Heart left ventricle (tissue), 16 donors: ENCODE measurements around the gene SNCA. TPM values are rescaled to one million over a fixed set of nuclear protein-coding genes. Genes with fewer than 3 reads are reported as not detected.

Experiments used
- ATAC-seq, 4 donors: fragments of 200-7000 bp; cut with Tn5 transposase; one replicate each; pipeline ENCODE4 v1.9.1; 2020 to 2022; ENCODE audit warnings: moderate library complexity in 4 of 4, mild to moderate bottlenecking in 3 of 4, moderate number of reproducible peaks in 1 of 4
- DNase-seq, 5 donors: peaks; one replicate each; pipeline ENCODE4 v3.0.0-alpha.2; 2020
- H3K27ac ChIP-seq, 12 donors: fragments of 200-600 bp; sonication (generic) in 4 of 12; one replicate each; pipeline versions ENCODE4 v1.5.0 to v1.8.0; 2016 to 2022; ENCODE audit warnings: mild to moderate bottlenecking in 2 of 12
- H3K27me3 ChIP-seq, 9 donors: fragments of 200-600 bp; sonication (generic) in 2 of 9; one replicate each; pipeline versions ENCODE4 v1.5.1 to v1.8.0; 2016 to 2022; ENCODE audit warnings: mild to moderate bottlenecking in 3 of 9
- H3K36me3 ChIP-seq, 9 donors: fragments of 200-600 bp; sonication (generic) in 2 of 9; one replicate each; pipeline versions ENCODE4 v1.5.0 to v1.8.0; 2018 to 2022; ENCODE audit warnings: mild to moderate bottlenecking in 2 of 9
- H3K4me1 ChIP-seq, 12 donors: fragments of 200-600 bp; sonication (generic) in 4 of 12; one replicate each; pipeline versions ENCODE4 v1.5.0 to v1.8.0; 2016 to 2022; ENCODE audit warnings: mild to moderate bottlenecking in 3 of 12
- H3K4me3 ChIP-seq, 12 donors: fragments of 200-600 bp; sonication (generic) in 4 of 12; one replicate each; pipeline versions ENCODE4 v1.5.0 to v1.8.0; 2017 to 2022; ENCODE audit warnings: mild to moderate bottlenecking in 9 of 12, moderate library complexity in 4 of 12
- H3K9me3 ChIP-seq, 12 donors: fragments of 200-600 bp; sonication (generic) in 4 of 12; one replicate each; pipeline versions ENCODE4 v1.5.0 to v1.8.0; 2016 to 2022; ENCODE audit warnings: mild to moderate bottlenecking in 1 of 12
- POLR2A ChIP-seq, 2 donors: fragments of 450-650 bp; IDR thresholded peaks; one replicate each; pipeline ENCODE4 v1.6.1; 2017; ENCODE audit warnings: antibody characterized with exemption in 2 of 2, mild to moderate bottlenecking in 2 of 2, moderate library complexity in 2 of 2
- WGBS, 4 donors: extraction: QIAGEN DNeasy Blood & Tissue Kit in 2 of 4; methylation state at CpG; one replicate each; pipeline versions ENCODE4 v1.1.5 to v1.1.7; 2013 to 2018; 5-methylcytosine and 5-hydroxymethylcytosine counted together
- intact Hi-C, 10 donors: fragments of 100-400 bp; cut with DNase I; formaldehyde crosslinking; loops; one replicate each; pipeline versions ENCODE4 v1.11.1 to v1.14.2; 2022
- polyA plus RNA-seq, 2 donors: library from polyadenylated mRNA; stranded (reverse); fragments of 200-250 nt; gene quantifications; one replicate each; pipeline ENCODE4 v1.2.3, GENCODE V29; 2013
- total RNA-seq, 9 donors: library from RNA; depleted of rRNA in 2 of 9; stranded (reverse); fragments of >200 nt in 2 of 9; fragmentation: NEBNext Ultra II Directional in 3 of 9; extraction: Animal tissue kit (Norgen Biotek cat#: 25700) in 3 of 9; gene quantifications; one replicate each; pipeline versions ENCODE4 v1.1.0 to v1.2.4, GENCODE V29; 2016 to 2023
- TF ChIP-seq, protein P1 (sequence below), 12 donors: fragments of 200-600 bp; sonication (generic) in 4 of 12; IDR thresholded peaks; one replicate each; pipeline versions ENCODE4 v1.5.0 to v1.8.0; 2018 to 2022; ENCODE audit warnings: antibody characterized with exemption in 12 of 12, mild to moderate bottlenecking in 5 of 12
- donor health status: ischemic (EF 13 %, LVEDD 7.1; RV severe dilation, severe dysfunction).
- donor health status: healthy with polysubstance abuse.
- donor health status: DM: no; HTN: yes; CAD: no.
- donor health status: DM: no; HTN: no; CAD: no.
- donor health status: ischemic (EF 25% LVEDD 6.9; RV normal size, moderate dysfunction).
- donor health status: ischemic (EF 25% LVEDD 5.7; RV mildly dilated, moderate dysfunction).
- donor health status: healthy.
- donor health status: DM: yes; HTN: yes; CAD: no.
- donor health status: ischemic (EF 35%, LVEDD 5.7; RV mildly dilated, moderate dysfunction).
- donor health status: nonischemic (EF 11% LVEDD 7.7; RV severe dilation, severe dysfunction).
- donor health status: DM: yes; HTN: yes; CAD: no.
- donor health status: PGD.
- donor health status: ischemic (EF 29% LVEDD 5.4; RV normal size, mild dysfunction).
- donor health status: nonischemic (EF 23%, LVEDD 6.1; RV moderate dilation, normal function).

The SNCA gene
- total and polyA plus RNA-seq, 11 donors: 2.3 to 27.9 (median 5.5) TPM

DNA sequence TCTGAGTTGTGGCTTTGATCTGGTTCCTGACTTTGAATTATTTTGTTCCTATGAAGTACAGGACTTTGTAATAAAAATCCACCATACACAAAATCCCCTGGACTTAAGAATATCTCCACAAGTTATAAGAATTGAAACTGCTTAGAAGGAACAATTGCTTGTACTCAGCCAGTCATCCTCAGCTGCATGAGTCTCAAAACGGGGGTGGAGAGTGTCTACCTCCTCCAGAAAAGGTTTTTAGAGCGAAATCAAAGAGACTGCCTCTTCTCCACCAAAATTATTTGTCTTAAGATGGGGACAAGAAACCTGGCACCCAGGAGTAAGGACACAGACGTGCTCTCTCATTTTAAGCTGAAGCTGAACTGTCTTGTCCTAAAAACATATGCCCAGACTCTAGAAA lies 74.7 kb downstream of the SNCA start:
- TF ChIP-seq, protein P1, sequence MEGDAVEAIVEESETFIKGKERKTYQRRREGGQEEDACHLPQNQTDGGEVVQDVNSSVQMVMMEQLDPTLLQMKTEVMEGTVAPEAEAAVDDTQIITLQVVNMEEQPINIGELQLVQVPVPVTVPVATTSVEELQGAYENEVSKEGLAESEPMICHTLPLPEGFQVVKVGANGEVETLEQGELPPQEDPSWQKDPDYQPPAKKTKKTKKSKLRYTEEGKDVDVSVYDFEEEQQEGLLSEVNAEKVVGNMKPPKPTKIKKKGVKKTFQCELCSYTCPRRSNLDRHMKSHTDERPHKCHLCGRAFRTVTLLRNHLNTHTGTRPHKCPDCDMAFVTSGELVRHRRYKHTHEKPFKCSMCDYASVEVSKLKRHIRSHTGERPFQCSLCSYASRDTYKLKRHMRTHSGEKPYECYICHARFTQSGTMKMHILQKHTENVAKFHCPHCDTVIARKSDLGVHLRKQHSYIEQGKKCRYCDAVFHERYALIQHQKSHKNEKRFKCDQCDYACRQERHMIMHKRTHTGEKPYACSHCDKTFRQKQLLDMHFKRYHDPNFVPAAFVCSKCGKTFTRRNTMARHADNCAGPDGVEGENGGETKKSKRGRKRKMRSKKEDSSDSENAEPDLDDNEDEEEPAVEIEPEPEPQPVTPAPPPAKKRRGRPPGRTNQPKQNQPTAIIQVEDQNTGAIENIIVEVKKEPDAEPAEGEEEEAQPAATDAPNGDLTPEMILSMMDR (IDR thresholded peaks at IDR 0.05): no peak
- no peak for TF ChIP-seq POLR2A (IDR thresholded peaks at IDR 0.05)
- 75 to 90% (median 86%) methylated on average over 3 of the region's 3 CpGs for WGBS, 4 donors
- no peaks in the 10 kb centered on the region for H3K36me3 ChIP-seq
- no peak for ATAC-seq
- no peak overlapping the region for H3K4me3 ChIP-seq
- no peaks in the 10 kb centered on the region for H3K9me3 ChIP-seq
- intact Hi-C loops: loop anchor here in 1 of 10 donors (10.0 kb wide), 1 partner anchor 108 kb away; no protein-coding TSS in a partner anchor
- H3K27me3 ChIP-seq: no peaks in the 10 kb centered on the region
- H3K4me1 ChIP-seq: peaks cover 0 to 19% (median 6%) of the 10 kb centered on the region in 12 donors
- H3K27ac ChIP-seq: no peak overlapping the region
- no peak for DNase-seq

DNA sequence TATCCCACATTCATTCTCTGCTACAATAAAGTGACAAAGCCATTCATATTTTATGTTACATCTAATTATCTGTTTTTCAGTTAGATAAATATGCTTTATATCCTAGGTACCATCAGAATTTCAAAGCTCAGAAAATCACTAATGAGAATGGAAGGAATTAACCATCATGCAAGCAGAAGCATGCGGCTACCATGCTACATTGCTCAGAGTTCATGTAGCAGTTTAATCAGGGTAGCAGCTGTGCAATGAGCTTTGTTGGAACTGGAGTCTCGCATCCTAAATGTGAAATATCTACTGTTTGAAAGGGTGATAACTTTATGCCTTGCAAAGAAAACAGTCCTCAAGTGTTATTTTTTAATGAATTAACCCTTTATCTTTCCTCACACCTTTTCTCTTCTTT lies 77.5 kb downstream of the SNCA start:
- Histone ChIP-seq H3K27ac (no peak overlapping the region), H3K36me3 (no peaks in the 10 kb centered on the region), H3K9me3 (no peaks in the 10 kb centered on the region), H3K4me1 (peaks cover 0 to 6% (median 0%) of the 10 kb centered on the region in 12 donors), H3K4me3 (no peak overlapping the region), H3K27me3 (no peaks in the 10 kb centered on the region)
- WGBS, 4 donors: 86 to 93% (median 90%) methylated on average over 2 of the region's 2 CpGs
- TF ChIP-seq, protein P1 (IDR thresholded peaks at IDR 0.05): no peak
- TF ChIP-seq POLR2A (IDR thresholded peaks at IDR 0.05): no peak
- DNase-seq: no peak
- intact Hi-C loops: no loop called here
- ATAC-seq: no peak

DNA sequence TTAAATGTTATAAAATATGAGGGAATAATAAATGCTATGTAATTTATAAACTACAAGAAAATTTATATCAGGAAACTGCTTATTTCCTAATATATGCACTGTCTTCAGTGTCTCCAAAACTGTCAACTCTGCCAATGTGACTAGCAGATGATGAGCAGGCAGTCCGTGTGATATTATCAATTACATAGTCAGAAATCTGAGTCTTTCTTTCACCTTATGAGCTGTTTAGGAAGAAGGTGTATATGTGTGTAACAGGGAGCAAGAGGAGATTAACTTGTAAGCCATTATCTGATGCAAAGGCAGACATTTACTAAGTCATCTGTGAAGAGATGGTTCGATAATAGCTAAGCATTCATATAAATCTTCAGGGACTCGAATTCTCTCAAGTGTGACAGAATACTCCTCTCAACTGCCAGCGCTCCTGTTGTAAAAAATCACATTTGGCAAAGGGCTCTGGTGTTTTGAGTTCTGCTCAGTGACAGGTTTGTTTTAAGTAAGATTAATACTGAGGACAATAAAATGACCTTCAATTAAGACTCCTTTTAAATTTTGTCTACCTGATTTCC lies 79.7 kb downstream of the SNCA start:
- no peaks in the 10 kb centered on the region for H3K27me3 ChIP-seq
- H3K4me1 ChIP-seq: peaks cover 0 to 15% (median 8%) of the 10 kb centered on the region in 12 donors
- H3K4me3 ChIP-seq: no peak overlapping the region
- H3K36me3 ChIP-seq: no peaks in the 10 kb centered on the region
- intact Hi-C loops: no loop called here
- no peak overlapping the region for H3K27ac ChIP-seq
- no peaks in the 10 kb centered on the region for H3K9me3 ChIP-seq
- TF ChIP-seq, protein P1 (IDR thresholded peaks at IDR 0.05): no peak
- TF ChIP-seq POLR2A (IDR thresholded peaks at IDR 0.05): no peak
- ATAC-seq (no peak), DNase-seq (no peak)
- 47 to 59% (median 53%) methylated on average over 4 of the region's 4 CpGs for WGBS, 4 donors

DNA sequence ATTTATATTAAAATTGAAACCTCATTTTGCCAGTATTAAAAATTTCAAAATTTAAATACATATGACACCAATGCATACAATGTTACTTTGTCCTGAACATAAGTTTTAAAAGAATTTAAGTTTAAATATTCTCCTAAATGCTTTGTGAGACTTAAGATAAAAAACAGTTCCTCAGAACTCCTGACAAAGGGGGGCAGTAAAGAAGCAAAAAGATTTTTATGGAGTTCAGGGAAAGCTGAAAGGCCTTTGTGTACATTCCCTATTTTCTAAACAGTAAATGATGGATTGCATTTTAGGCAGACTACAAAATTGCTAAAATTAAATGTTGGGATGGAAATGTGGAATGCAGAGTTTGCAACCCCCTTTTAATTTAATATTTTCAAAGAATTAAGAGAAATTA lies 81.7 kb downstream of the SNCA start:
- H3K9me3 ChIP-seq: no peaks in the 10 kb centered on the region
- H3K27me3 ChIP-seq: no peaks in the 10 kb centered on the region
- H3K4me1 ChIP-seq: peaks cover 0 to 16% (median 8%) of the 10 kb centered on the region in 12 donors
- no peak overlapping the region for H3K27ac ChIP-seq
- no peak for TF ChIP-seq POLR2A (IDR thresholded peaks at IDR 0.05)
- TF ChIP-seq, protein P1 (IDR thresholded peaks at IDR 0.05): no peak
- intact Hi-C loops: no loop called here
- H3K4me3 ChIP-seq: no peak overlapping the region
- DNase-seq (no peak), ATAC-seq (no peak)
- H3K36me3 ChIP-seq: no peaks in the 10 kb centered on the region
